PC-9 (cell line): ENCODE results near the gene KLF13. TPM values are rescaled to one million over a fixed set of nuclear protein-coding genes. Genes with fewer than 3 reads are reported as not detected.

Experiments used
- BruUV-seq: library from RNA; stranded (reverse); fragments of 400-500 nt; replicated peaks from 2 replicates; lab custom pipeline; 2021; lab: Mats Ljungman, UMichigan
- CTCF ChIA-PET: fragments of 300-600 bp; sonication (Branson Sonifier 250); formaldehyde crosslinking; loops from one replicate; lab custom pipeline; 2022; ENCODE audit warnings: antibody characterized with exemption; lab: Charles Lee
- POLR2A ChIA-PET: fragments of 300-600 bp; sonication (Branson Sonifier 250); formaldehyde crosslinking; loops from one replicate; lab custom pipeline; 2022; ENCODE audit warnings: antibody characterized with exemption; ENCODE audit not compliant: unreplicated experiment; lab: Charles Lee
- DNase-seq, 2 experiments: peaks; one replicate each; pipeline versions ENCODE4 v3.0.0 to v3.0.0-alpha.2; 2015 to 2022; ENCODE audit warnings: mixed read lengths in 1 of 2
- H2AFZ ChIP-seq: fragments of 200-600 bp; sonication (generic); 2 replicates; pipeline ENCODE4 v1.8.1; 2017; ENCODE audit warnings: antibody characterized with exemption
- H3F3A ChIP-seq: fragments of 200-600 bp; sonication (generic); 2 replicates; pipeline ENCODE4 v1.8.1; 2017; ENCODE audit warnings: antibody characterized with exemption, mild to moderate bottlenecking, low read depth; ENCODE audit not compliant: insufficient read depth
- H3K27ac ChIP-seq: fragments of 200-600 bp; sonication (generic); 2 replicates; pipeline ENCODE4 v1.6.1; 2016; ENCODE audit warnings: mixed run types
- H3K27me3 ChIP-seq: fragments of 200-600 bp; sonication (generic); 2 replicates; pipeline ENCODE4 v1.6.1; 2016; ENCODE audit warnings: low read depth, mixed run types; ENCODE audit not compliant: insufficient read depth
- H3K36me3 ChIP-seq: fragments of 200-600 bp; sonication (generic); 2 replicates; pipeline ENCODE4 v1.6.1; 2016; ENCODE audit warnings: low read depth, mixed run types
- H3K4me1 ChIP-seq: fragments of 200-600 bp; sonication (generic); replicated peaks from 2 replicates; pipeline ENCODE4 v1.6.1; 2016; ENCODE audit warnings: mixed run types; ENCODE audit not compliant: insufficient read depth
- H3K4me2 ChIP-seq: fragments of 200-600 bp; sonication (generic); 2 replicates; pipeline ENCODE4 v1.6.1; 2017; ENCODE audit warnings: mixed run types
- H3K4me3 ChIP-seq: fragments of 200-600 bp; sonication (generic); 2 replicates; pipeline ENCODE4 v1.6.1; 2016; ENCODE audit warnings: mixed run types
- H3K79me2 ChIP-seq: fragments of 200-600 bp; sonication (generic); 2 replicates; pipeline ENCODE4 v1.6.1; 2017; ENCODE audit warnings: low read depth, mixed run types
- H3K9me2 ChIP-seq: fragments of 200-600 bp; sonication (generic); 2 replicates; pipeline ENCODE4 v1.8.1; 2017; ENCODE audit warnings: mild to moderate bottlenecking; ENCODE audit not compliant: insufficient read depth
- H3K9me3 ChIP-seq: fragments of 200-600 bp; sonication (generic); 2 replicates; pipeline ENCODE4 v1.8.1; 2016; ENCODE audit warnings: low read depth; ENCODE audit not compliant: insufficient read depth
- H4K20me1 ChIP-seq: fragments of 200-600 bp; sonication (generic); 2 replicates; pipeline ENCODE4 v1.8.1; 2017; ENCODE audit not compliant: insufficient read depth
- EZH2 ChIP-seq: fragments of 200-600 bp; sonication (generic); IDR thresholded peaks from 2 replicates; pipeline ENCODE4 v1.8.0; 2017; ENCODE audit warnings: antibody characterized with exemption, low read depth
- intact Hi-C: fragments of 100-400 bp; cut with micrococcal nuclease; formaldehyde crosslinking; loops from one replicate; pipeline ENCODE4 v1.10.0; 2022; ENCODE audit not compliant: unreplicated experiment
- total RNA-seq: library from RNA; stranded (reverse); gene quantifications from 2 replicates; pipeline ENCODE4 v1.2.3, GENCODE V29; 2021
- TF ChIP-seq, protein P1 (sequence below): fragments of 200-600 bp; sonication (generic); conservative IDR thresholded peaks from 2 replicates; pipeline ENCODE4 v1.6.1; 2017; ENCODE audit warnings: mixed run types, antibody characterized with exemption, mild to moderate bottlenecking, moderate library complexity

The KLF13 gene
- total RNA-seq, 1 experiment from 2014 or later = 3.4 TPM

DNA sequence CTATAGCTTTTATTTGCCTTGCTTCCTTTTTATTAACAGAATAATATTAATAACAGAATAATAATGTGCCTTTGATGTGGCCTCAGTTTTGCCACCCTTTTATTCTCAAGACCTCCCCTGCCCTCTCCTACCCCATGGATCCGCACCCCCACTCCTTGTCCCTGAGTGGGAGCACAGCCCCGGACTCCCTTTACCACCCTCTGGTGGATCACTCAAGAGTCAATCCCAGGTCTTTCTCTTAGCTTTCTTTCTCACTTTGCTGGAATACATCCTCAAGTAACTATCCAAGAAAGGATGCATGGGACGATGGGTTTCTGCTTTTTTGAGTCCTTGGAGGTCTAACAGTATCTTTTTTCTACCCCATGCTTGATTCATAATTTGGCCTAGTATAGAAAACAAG is 63.4 kb downstream of the KLF13 start:
- no peaks in the 10 kb centered on the region for H3K27me3 ChIP-seq
- CTCF ChIA-PET = no interaction called here
- no peaks in the 10 kb centered on the region for H4K20me1 ChIP-seq
- no peak overlapping the region for H2AFZ ChIP-seq
- H3K27ac ChIP-seq = no peak overlapping the region
- intact Hi-C loops = no loop called here
- no TSS peak for BruUV-seq
- no peak overlapping the region for H3K4me3 ChIP-seq
- no peak for DNase-seq
- POLR2A ChIA-PET = no interaction called here
- H3K9me2 ChIP-seq = no peaks in the 10 kb centered on the region
- no peaks in the 10 kb centered on the region for H3K79me2 ChIP-seq
- no peaks in the 10 kb centered on the region for H3K4me1 ChIP-seq
- TF ChIP-seq, protein P1, sequence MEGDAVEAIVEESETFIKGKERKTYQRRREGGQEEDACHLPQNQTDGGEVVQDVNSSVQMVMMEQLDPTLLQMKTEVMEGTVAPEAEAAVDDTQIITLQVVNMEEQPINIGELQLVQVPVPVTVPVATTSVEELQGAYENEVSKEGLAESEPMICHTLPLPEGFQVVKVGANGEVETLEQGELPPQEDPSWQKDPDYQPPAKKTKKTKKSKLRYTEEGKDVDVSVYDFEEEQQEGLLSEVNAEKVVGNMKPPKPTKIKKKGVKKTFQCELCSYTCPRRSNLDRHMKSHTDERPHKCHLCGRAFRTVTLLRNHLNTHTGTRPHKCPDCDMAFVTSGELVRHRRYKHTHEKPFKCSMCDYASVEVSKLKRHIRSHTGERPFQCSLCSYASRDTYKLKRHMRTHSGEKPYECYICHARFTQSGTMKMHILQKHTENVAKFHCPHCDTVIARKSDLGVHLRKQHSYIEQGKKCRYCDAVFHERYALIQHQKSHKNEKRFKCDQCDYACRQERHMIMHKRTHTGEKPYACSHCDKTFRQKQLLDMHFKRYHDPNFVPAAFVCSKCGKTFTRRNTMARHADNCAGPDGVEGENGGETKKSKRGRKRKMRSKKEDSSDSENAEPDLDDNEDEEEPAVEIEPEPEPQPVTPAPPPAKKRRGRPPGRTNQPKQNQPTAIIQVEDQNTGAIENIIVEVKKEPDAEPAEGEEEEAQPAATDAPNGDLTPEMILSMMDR = no peak
- TF ChIP-seq EZH2 = no peak
- no peaks in the 10 kb centered on the region for H3K36me3 ChIP-seq
- no peaks in the 10 kb centered on the region for H3F3A ChIP-seq
- H3K4me2 ChIP-seq = no peak overlapping the region
- H3K9me3 ChIP-seq = no peaks in the 10 kb centered on the region

DNA sequence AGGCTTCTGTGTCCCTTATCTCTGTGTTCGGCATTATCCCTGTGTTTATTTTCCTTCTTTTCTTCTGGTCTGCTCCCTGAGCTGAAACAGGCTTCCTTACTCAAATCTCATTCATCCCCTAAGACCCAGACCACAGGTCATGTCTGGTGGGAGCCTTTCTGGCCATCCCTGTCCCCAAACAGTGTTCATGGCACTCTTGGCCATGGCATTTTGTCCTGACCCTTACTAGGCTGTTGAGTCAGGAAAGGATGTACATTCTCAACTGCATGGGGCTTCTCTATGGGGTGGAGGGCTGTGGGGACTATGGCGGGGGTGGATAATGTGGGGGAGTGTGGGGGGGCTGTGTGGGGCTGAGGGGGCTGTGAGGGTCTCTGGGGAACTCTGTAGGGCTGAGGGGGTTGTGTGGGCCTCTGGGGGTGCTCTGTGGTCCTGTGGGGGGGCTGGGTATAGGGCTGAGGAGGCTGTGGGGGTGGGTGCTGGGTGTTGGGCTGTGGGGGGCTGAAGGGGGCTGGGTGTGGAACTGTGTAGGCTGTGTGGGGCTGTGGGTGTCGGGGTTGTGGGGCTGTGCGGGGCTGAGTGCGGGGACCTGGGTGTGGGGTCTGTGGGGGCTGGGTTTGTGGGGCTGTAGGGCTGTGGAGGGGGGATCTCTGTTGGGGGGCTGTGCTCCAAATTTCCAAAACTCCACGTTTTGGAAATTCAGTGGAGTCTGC is 64.3 kb downstream of the KLF13 start:
- no peaks in the 10 kb centered on the region for H3K4me1 ChIP-seq
- BruUV-seq = no TSS peak
- intact Hi-C loops = no loop called here

DNA sequence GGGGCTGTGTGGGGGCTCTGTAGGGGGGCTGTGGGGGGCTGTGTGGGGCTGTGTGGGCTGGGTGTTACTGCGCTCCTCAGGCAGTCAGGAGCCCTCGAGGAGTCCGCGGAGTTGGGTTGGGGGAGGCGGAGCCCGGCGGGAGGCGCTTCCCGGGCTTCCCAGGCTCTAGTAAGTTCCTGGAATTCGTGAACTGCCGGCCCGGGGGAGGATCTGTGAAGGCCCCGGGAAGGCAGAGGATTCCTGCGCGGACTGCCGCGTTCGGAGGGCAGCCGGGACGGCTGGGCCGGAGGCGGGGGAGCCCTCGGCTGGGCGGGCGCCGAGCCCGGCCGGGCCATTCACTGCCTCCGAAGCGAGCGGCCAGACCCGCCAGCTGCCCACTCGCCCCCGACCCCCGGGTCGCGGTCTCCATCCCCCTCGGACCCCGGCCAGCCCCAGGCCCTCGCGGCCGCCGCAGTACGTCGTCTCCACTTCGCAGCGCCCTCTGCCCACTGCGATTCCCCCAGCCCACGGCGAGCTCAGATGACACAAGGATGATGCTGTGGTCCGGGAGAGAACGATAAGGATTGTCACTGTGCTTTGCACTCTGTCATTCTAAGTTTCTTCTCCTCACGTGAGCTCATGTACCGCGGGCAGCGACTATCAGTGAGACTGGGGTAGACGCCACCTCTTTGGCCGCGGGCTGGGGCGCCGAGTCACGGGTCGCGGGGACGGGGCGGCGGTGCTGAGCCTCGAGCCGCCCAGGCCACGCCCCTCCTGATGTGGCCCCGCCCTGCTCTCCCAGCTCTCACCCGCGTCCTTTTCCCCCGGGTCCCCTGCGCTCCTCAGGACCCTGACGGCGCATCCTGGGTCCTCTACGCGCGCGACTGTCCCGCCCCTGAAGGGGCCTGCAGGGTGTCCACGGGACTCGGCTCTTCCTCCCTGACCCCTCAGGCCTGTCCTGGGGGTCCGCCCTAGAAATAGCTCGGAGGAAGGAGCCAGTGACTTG is 65.3 kb downstream of the KLF13 start:
- H2AFZ ChIP-seq = no peak overlapping the region
- H3K36me3 ChIP-seq = no peaks in the 10 kb centered on the region
- ChIA-PET CTCF (no interaction called here), POLR2A (no interaction called here)
- no peak overlapping the region for H3K4me3 ChIP-seq
- intact Hi-C loops = no loop called here
- no peaks in the 10 kb centered on the region for H4K20me1 ChIP-seq
- no peak for TF ChIP-seq EZH2
- TF ChIP-seq, protein P1 = no peak
- H3K4me2 ChIP-seq = no peak overlapping the region
- H3K9me3 ChIP-seq = no peaks in the 10 kb centered on the region
- peaks cover 11% of the 10 kb centered on the region; the same call in 1 of the 2 replicates for H3K27me3 ChIP-seq
- H3K9me2 ChIP-seq = no peaks in the 10 kb centered on the region
- no peak for DNase-seq
- no TSS peak for BruUV-seq
- no peaks in the 10 kb centered on the region for H3K4me1 ChIP-seq
- no peak overlapping the region for H3K27ac ChIP-seq
- H3F3A ChIP-seq = no peaks in the 10 kb centered on the region
- H3K79me2 ChIP-seq = no peaks in the 10 kb centered on the region

More for the DNA sequence above, 64.3 kb downstream of the KLF13 start:
- TF ChIP-seq EZH2 = no peak
- TF ChIP-seq, protein P1 = no peak
- H3K9me3 ChIP-seq = no peaks in the 10 kb centered on the region
- H3K4me2 ChIP-seq = no peak overlapping the region
- peaks cover 5% of the 10 kb centered on the region; the same call in 1 of the 2 replicates for H3K27me3 ChIP-seq
- no peak overlapping the region for H3K4me3 ChIP-seq
- H4K20me1 ChIP-seq = no peaks in the 10 kb centered on the region
- ChIA-PET CTCF (no interaction called here), POLR2A (no interaction called here)
- H2AFZ ChIP-seq = no peak overlapping the region
- H3K27ac ChIP-seq = no peak overlapping the region
- no peaks in the 10 kb centered on the region for H3K79me2 ChIP-seq
- H3F3A ChIP-seq = no peaks in the 10 kb centered on the region
- DNase-seq = no peak
- H3K9me2 ChIP-seq = no peaks in the 10 kb centered on the region
- H3K36me3 ChIP-seq = no peaks in the 10 kb centered on the region
